ENCODE data around the gene MOB4. TPM values are rescaled to one million over a fixed set of nuclear protein-coding genes. Genes with fewer than 3 reads are reported as not detected.
"Not testable (repeated sequence)": the region's sequence is repeated elsewhere in the genome, so short reads cannot be mapped to it uniquely, and the experiment has no call there.

Gene MOB4
- polyA plus RNA-seq, 1 experiment = 58.9 TPM

DNA sequence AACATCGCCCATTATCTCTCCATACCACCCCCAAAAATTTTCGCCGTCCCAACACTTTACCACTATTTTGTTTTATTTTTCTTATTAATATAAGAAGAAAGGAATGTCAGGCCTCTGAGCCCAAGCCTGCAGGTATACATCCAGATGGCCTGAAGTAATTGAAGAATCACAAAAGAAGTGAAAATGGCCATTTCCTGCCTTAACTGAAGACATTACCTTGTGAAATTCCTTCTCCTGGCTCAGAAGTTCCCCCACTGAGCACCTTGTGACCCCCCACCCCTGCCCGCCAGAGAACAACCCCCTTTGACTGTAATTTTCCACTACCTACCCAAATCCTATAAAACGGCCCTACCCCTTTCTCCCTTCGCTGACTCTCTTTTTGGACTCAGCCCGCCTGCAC, 71.4 kb downstream of the MOB4 start:
- POLR2A ChIA-PET, CTCF ChIA-PET: not testable (repeated sequence)

DNA sequence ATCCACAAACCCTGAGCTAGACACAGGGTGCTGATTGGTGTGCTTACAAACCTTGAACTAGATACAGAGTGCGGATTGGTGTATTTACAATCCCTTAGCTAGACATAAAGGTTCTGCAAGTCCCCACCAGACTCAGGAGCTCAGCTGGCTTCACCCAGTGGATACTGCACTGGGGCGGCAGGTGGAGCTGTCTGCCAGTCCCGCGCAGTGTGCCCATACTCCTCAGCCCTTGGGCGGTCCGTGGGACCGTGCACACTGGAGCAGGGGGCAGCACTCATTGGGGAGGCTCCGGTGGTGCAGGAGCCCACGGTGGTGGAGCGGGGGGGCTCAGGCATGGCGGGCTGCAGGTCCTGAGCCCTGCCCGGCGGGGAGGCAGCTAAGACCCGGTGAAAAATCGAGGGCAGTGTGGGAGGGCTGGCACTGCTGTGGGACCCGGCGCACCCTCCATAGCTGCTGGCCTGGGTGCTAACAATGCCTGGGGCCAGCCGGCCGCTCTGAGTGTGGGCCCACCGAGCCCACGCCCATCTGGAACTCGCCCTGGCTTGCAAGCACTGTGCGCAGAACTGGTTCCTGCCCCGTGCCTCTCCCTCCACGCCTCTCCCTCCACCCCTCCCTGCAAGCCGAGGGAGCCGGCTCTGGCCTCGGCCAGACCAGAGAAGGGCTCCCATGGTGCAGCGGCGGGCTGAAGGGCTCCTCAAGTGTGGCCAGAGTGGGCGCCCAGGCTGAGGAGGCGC, 75.6 kb downstream of the MOB4 start:
- H3K9me3 ChIP-seq (ENCODE audit: control insufficient read depth, insufficient read depth, low read length) = peaks cover 6% of the 10 kb centered on the region; the same call in 1 of the 2 replicates
- H3K4me3 ChIP-seq (ENCODE audit: low read depth, low read length) = no peak overlapping the region
- DNase-seq (ENCODE audit: low read depth, low spot score) = no peak
- CTCF ChIA-PET = interaction anchor here (1.0 kb wide), 1 partner anchor 718 kb away, joined by 3 read pairs; no protein-coding TSS in a partner anchor
- H3K27ac ChIP-seq (ENCODE audit: low read depth, low read length) = no peak overlapping the region
- POLR2A ChIA-PET = no interaction called here
- H3K27me3 ChIP-seq (ENCODE audit: control insufficient read depth, insufficient read depth, low read length) = no peaks in the 10 kb centered on the region
- TF ChIP-seq CTCF (IDR thresholded peaks at IDR 0.05; ENCODE audit: low read depth, low read length) = no peak

More for the DNA sequence above, 71.4 kb downstream of the MOB4 start:
- not testable (repeated sequence) for H3K4me3 ChIP-seq (ENCODE audit: low read depth, low read length); H3K27me3 ChIP-seq (ENCODE audit: control insufficient read depth, insufficient read depth, low read length); DNase-seq (ENCODE audit: low read depth, low spot score); H3K9me3 ChIP-seq (ENCODE audit: control insufficient read depth, insufficient read depth, low read length); H3K27ac ChIP-seq (ENCODE audit: low read depth, low read length)

DNA sequence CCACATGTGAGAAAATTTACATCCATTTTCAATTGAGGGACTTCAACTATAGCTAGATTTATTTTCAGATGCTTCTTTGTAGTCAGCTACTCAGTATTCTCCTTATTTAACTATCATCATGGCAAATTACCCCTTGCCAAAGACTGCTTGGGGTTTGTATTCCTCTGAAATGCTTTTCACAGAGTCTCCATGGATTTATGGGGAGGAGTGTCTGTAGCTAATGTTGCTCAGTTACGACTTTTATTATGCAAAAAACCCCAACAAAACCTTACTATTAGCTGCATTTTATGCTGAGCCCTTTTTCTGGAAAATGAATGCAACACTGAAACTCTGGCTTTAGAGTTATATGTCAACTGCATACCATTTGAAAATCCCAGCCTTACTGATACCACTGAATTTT, 80.9 kb downstream of the MOB4 start:
- no peak overlapping the region for H3K4me3 ChIP-seq (ENCODE audit: low read depth, low read length)
- ChIA-PET POLR2A (no interaction called here), CTCF (no interaction called here)
- no peak overlapping the region for H3K27ac ChIP-seq (ENCODE audit: low read depth, low read length)
- no peaks in the 10 kb centered on the region for H3K27me3 ChIP-seq (ENCODE audit: control insufficient read depth, insufficient read depth, low read length)
- peaks cover 1% of the 10 kb centered on the region; the same call in 1 of the 2 replicates for H3K9me3 ChIP-seq (ENCODE audit: control insufficient read depth, insufficient read depth, low read length)
- no peak for TF ChIP-seq CTCF (IDR thresholded peaks at IDR 0.05; ENCODE audit: low read depth, low read length)
- no peak for DNase-seq (ENCODE audit: low read depth, low spot score)

DNA sequence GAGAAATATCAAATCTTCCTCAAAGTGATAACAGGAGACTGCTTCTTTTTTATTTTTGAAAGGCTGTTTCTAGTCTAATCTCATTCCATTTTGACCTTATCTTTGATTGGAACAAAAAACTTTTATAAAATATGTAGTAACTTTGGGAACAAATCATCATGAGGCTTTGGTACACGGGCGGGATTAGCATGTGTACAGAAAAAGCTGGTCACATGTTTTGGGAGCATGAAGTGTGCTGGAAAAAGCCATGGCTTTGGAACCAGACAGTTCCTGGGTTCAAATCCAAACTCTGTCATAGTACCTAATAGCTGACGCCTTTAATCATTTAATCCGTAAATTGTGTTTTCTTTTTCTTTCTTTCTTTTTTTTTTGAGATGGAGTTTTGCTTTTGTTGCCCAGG, 81.3 kb downstream of the MOB4 start:
- CTCF ChIA-PET = interaction anchor here (1.0 kb wide), 1 partner anchor 37 kb away, joined by 3 read pairs; no protein-coding TSS in a partner anchor
- Histone ChIP-seq H3K27ac (ENCODE audit: low read depth, low read length) (no peak overlapping the region), H3K4me3 (ENCODE audit: low read depth, low read length) (no peak overlapping the region), H3K27me3 (ENCODE audit: control insufficient read depth, insufficient read depth, low read length) (no peaks in the 10 kb centered on the region), H3K9me3 (ENCODE audit: control insufficient read depth, insufficient read depth, low read length) (no peaks in the 10 kb centered on the region)
- no peak for TF ChIP-seq CTCF (IDR thresholded peaks at IDR 0.05; ENCODE audit: low read depth, low read length)
- DNase-seq (ENCODE audit: low read depth, low spot score) = no peak
- POLR2A ChIA-PET = no interaction called here

GRCh38 chr2:197598450-197598849, 82.6 kb downstream of the MOB4 start:
- CTCF ChIA-PET = no interaction called here
- Histone ChIP-seq H3K27me3 (ENCODE audit: control insufficient read depth, insufficient read depth, low read length) (no peaks in the 10 kb centered on the region), H3K9me3 (ENCODE audit: control insufficient read depth, insufficient read depth, low read length) (no peaks in the 10 kb centered on the region), H3K27ac (ENCODE audit: low read depth, low read length) (no peak overlapping the region), H3K4me3 (ENCODE audit: low read depth, low read length) (no peak overlapping the region)
- no peak for TF ChIP-seq CTCF (IDR thresholded peaks at IDR 0.05; ENCODE audit: low read depth, low read length)
- POLR2A ChIA-PET = no interaction called here
- DNase-seq (ENCODE audit: low read depth, low spot score) = no peak

Measured in AG04450 (cell line).